Suppressor macrophage treated with lipopolysaccharide for 4 hours (primary cell): ENCODE data around the gene CLDN18.

Source experiments
- DNase-seq: peaks from one replicate; pipeline ENCODE4 v3.0.0-alpha.2; 2020

Gene CLDN18

GRCh38 chr3:138065949-138066348 lies 56.0 kb downstream of the CLDN18 start:
- DNase-seq: no peak

- no peak for DNase-seq
Measured at GRCh38 chr3:138066383-138066782, 56.4 kb downstream of the CLDN18 start.

- no peak for DNase-seq
Measured at GRCh38 chr3:138066972-138067371, 57.0 kb downstream of the CLDN18 start.

- DNase-seq: no peak
Measured at GRCh38 chr3:138068046-138068445, 58.1 kb downstream of the CLDN18 start.

- peak; percentile 87 for DNase-seq
Measured at GRCh38 chr3:138068579-138069174, 58.7 kb downstream of the CLDN18 start.

GRCh38 chr3:138070006-138070405 lies 60.0 kb downstream of the CLDN18 start:
- DNase-seq: no peak

GRCh38 chr3:138072796-138073195 lies 62.8 kb downstream of the CLDN18 start:
- no peak for DNase-seq

- DNase-seq: no peak
Measured at GRCh38 chr3:138078096-138078495, 68.1 kb downstream of the CLDN18 start.

- peak; percentile 61 for DNase-seq
Measured at GRCh38 chr3:138078901-138079344, 69.0 kb downstream of the CLDN18 start.

GRCh38 chr3:138079901-138080300 lies 69.9 kb downstream of the CLDN18 start:
- DNase-seq: no peak

GRCh38 chr3:138081371-138082084 lies 71.6 kb downstream of the CLDN18 start:
- DNase-seq: no peak

- peak; percentile 42 for DNase-seq
Measured at GRCh38 chr3:138082085-138082991, 72.4 kb downstream of the CLDN18 start.

- DNase-seq: peak; percentile 7
Measured at GRCh38 chr3:138082992-138083386, 73.0 kb downstream of the CLDN18 start.
